PC-9 (cell line): ENCODE data around the gene PHACTR1. TPM values are rescaled to one million over a fixed set of nuclear protein-coding genes. Genes with fewer than 3 reads are reported as not detected.

Experiments used
- BruUV-seq: library from RNA; stranded (reverse); fragments of 400-500 nt; replicated peaks from 2 replicates; lab custom pipeline; 2021; lab: Mats Ljungman, UMichigan
- CTCF ChIA-PET: fragments of 300-600 bp; sonication (Branson Sonifier 250); formaldehyde crosslinking; loops from one replicate; lab custom pipeline; 2022; ENCODE audit warnings: antibody characterized with exemption; lab: Charles Lee
- POLR2A ChIA-PET: fragments of 300-600 bp; sonication (Branson Sonifier 250); formaldehyde crosslinking; loops from one replicate; lab custom pipeline; 2022; ENCODE audit warnings: antibody characterized with exemption; ENCODE audit not compliant: unreplicated experiment; lab: Charles Lee
- DNase-seq, 2 experiments: peaks; one replicate each; pipeline versions ENCODE4 v3.0.0 to v3.0.0-alpha.2; 2015 to 2022; ENCODE audit warnings: mixed read lengths in 1 of 2
- H2AFZ ChIP-seq: fragments of 200-600 bp; sonication (generic); 2 replicates; pipeline ENCODE4 v1.8.1; 2017; ENCODE audit warnings: antibody characterized with exemption
- H3F3A ChIP-seq: fragments of 200-600 bp; sonication (generic); 2 replicates; pipeline ENCODE4 v1.8.1; 2017; ENCODE audit warnings: antibody characterized with exemption, mild to moderate bottlenecking, low read depth; ENCODE audit not compliant: insufficient read depth
- H3K27ac ChIP-seq: fragments of 200-600 bp; sonication (generic); 2 replicates; pipeline ENCODE4 v1.6.1; 2016; ENCODE audit warnings: mixed run types
- H3K27me3 ChIP-seq: fragments of 200-600 bp; sonication (generic); 2 replicates; pipeline ENCODE4 v1.6.1; 2016; ENCODE audit warnings: low read depth, mixed run types; ENCODE audit not compliant: insufficient read depth
- H3K36me3 ChIP-seq: fragments of 200-600 bp; sonication (generic); 2 replicates; pipeline ENCODE4 v1.6.1; 2016; ENCODE audit warnings: low read depth, mixed run types
- H3K4me1 ChIP-seq: fragments of 200-600 bp; sonication (generic); replicated peaks from 2 replicates; pipeline ENCODE4 v1.6.1; 2016; ENCODE audit warnings: mixed run types; ENCODE audit not compliant: insufficient read depth
- H3K4me2 ChIP-seq: fragments of 200-600 bp; sonication (generic); 2 replicates; pipeline ENCODE4 v1.6.1; 2017; ENCODE audit warnings: mixed run types
- H3K4me3 ChIP-seq: fragments of 200-600 bp; sonication (generic); 2 replicates; pipeline ENCODE4 v1.6.1; 2016; ENCODE audit warnings: mixed run types
- H3K79me2 ChIP-seq: fragments of 200-600 bp; sonication (generic); 2 replicates; pipeline ENCODE4 v1.6.1; 2017; ENCODE audit warnings: low read depth, mixed run types
- H3K9me2 ChIP-seq: fragments of 200-600 bp; sonication (generic); 2 replicates; pipeline ENCODE4 v1.8.1; 2017; ENCODE audit warnings: mild to moderate bottlenecking; ENCODE audit not compliant: insufficient read depth
- H3K9me3 ChIP-seq: fragments of 200-600 bp; sonication (generic); 2 replicates; pipeline ENCODE4 v1.8.1; 2016; ENCODE audit warnings: low read depth; ENCODE audit not compliant: insufficient read depth
- H4K20me1 ChIP-seq: fragments of 200-600 bp; sonication (generic); 2 replicates; pipeline ENCODE4 v1.8.1; 2017; ENCODE audit not compliant: insufficient read depth
- CTCF ChIP-seq: fragments of 200-600 bp; sonication (generic); conservative IDR thresholded peaks from 2 replicates; pipeline ENCODE4 v1.6.1; 2017; ENCODE audit warnings: mixed run types, antibody characterized with exemption, mild to moderate bottlenecking, moderate library complexity
- EZH2 ChIP-seq: fragments of 200-600 bp; sonication (generic); IDR thresholded peaks from 2 replicates; pipeline ENCODE4 v1.8.0; 2017; ENCODE audit warnings: antibody characterized with exemption, low read depth
- intact Hi-C: fragments of 100-400 bp; cut with micrococcal nuclease; formaldehyde crosslinking; loops from one replicate; pipeline ENCODE4 v1.10.0; 2022; ENCODE audit not compliant: unreplicated experiment
- total RNA-seq: library from RNA; stranded (reverse); gene quantifications from 2 replicates; pipeline ENCODE4 v1.2.3, GENCODE V29; 2021

Gene PHACTR1
- total RNA-seq, 1 experiment from 2014 or later, result not detected

- ChIA-PET POLR2A (no interaction called here), CTCF (no interaction called here)
- H3K9me2 ChIP-seq, result no peaks in the 10 kb centered on the region
- no peaks in the 10 kb centered on the region for H3K4me1 ChIP-seq
- H3K36me3 ChIP-seq, result no peaks in the 10 kb centered on the region
- no peak for DNase-seq
- H3K79me2 ChIP-seq, result no peaks in the 10 kb centered on the region
- no TSS peak for BruUV-seq
- intact Hi-C loops, result no loop called here
- H2AFZ ChIP-seq, result no peak overlapping the region
- H3K9me3 ChIP-seq, result no peaks in the 10 kb centered on the region
- no peak overlapping the region for H3K4me3 ChIP-seq
- H4K20me1 ChIP-seq, result no peaks in the 10 kb centered on the region
- H3F3A ChIP-seq, result no peaks in the 10 kb centered on the region
- H3K27me3 ChIP-seq, result peaks cover 90% of the 10 kb centered on the region
- TF ChIP-seq CTCF (no peak), EZH2 (no peak)
- H3K4me2 ChIP-seq, result no peak overlapping the region
- no peak overlapping the region for H3K27ac ChIP-seq
Observed at GRCh38 chr6:13222048-13222447, 505.5 kb downstream of the PHACTR1 start.

DNA sequence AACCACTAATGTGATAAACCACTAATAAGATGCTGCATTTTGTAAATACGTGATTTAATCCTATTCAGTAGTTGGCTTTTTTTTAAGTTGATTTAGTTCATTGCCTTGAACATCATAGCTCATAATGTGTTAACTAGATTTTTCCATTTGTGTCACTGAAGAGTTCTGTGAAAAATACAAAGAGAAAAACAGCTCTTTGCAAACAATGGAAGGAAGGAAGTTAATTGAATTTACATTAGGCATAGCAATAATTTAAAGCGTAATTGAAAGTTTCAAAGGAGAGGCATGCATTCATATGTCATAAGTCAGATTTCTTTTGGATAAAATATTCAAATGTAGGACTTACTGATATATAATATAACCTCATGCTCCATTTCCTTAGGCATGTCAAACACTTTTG lies 509.5 kb downstream of the PHACTR1 start:
- Histone ChIP-seq H3K4me3 (no peak overlapping the region), H3K27me3 (peaks cover 78% of the 10 kb centered on the region), H3K4me2 (no peak overlapping the region), H3K9me2 (no peaks in the 10 kb centered on the region), H3K79me2 (no peaks in the 10 kb centered on the region), H3K36me3 (no peaks in the 10 kb centered on the region), H3K9me3 (no peaks in the 10 kb centered on the region), H3K4me1 (no peaks in the 10 kb centered on the region), H4K20me1 (no peaks in the 10 kb centered on the region), H3F3A (no peaks in the 10 kb centered on the region), H2AFZ (no peak overlapping the region), H3K27ac (no peak overlapping the region)
- ChIA-PET POLR2A (no interaction called here), CTCF (interaction anchor here (0.6 kb wide), 1 partner anchor 51 kb away, joined by 3 read pairs; no protein-coding TSS in a partner anchor)
- intact Hi-C loops, result no loop called here
- DNase-seq, result no peak
- no TSS peak for BruUV-seq
- no peak for TF ChIP-seq CTCF
- TF ChIP-seq EZH2, result no peak

DNA sequence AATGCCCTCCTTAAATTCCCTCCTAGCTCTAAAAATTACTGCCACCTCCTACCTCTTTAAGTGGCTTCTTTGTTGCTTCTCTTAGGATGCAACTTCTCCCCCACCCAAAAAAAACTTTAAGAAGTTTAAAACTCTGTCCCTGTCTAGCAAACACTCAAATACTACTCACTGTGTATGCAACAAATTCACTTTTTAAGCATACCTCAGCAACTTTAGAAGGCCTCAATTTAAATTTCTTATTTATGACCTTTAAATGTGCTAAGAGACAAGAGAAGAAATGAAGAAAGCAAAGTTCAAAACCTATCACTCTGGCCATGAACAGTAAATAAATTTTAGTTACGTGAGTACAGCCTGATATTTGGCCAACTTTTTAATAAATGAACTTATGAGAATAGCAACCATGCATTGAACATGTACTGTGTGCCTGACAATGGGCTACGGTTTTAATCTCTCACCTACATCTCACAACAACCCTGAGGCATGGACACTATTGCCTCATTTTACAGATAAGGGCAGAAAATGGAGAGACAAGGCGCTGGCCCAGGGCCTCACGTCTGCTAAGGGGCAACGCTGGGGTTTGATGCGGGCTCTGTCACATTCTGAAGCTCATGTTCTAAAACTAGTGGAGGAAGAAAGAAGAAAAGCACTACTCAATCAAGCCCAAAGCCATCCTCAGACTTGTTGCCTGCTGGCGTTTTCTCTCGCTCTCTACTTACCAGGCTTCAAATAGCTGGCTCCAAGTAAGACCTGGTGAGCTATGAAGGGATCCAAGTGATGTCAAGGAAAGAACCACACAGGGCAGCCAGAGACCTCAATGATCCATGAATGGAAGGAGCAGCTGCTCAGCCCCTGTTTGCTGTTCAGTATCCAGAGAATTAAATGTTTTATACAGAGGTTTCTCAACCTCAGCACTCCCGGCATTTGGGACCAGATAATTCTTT lies 512.0 kb downstream of the PHACTR1 start:
- Histone ChIP-seq H3F3A (no peaks in the 10 kb centered on the region), H3K4me3 (no peak overlapping the region), H3K36me3 (no peaks in the 10 kb centered on the region), H3K4me1 (no peaks in the 10 kb centered on the region), H3K27ac (no peak overlapping the region), H4K20me1 (no peaks in the 10 kb centered on the region), H3K79me2 (no peaks in the 10 kb centered on the region), H3K4me2 (no peak overlapping the region), H3K27me3 (peaks cover 64% of the 10 kb centered on the region), H3K9me3 (no peaks in the 10 kb centered on the region), H3K9me2 (no peaks in the 10 kb centered on the region), H2AFZ (no peak overlapping the region)
- ChIA-PET POLR2A (no interaction called here), CTCF (interaction anchor here (0.6 kb wide), 3 partner anchors 83 to 606 kb away, joined by 5 to 10 read pairs (median 5); no protein-coding TSS in a partner anchor)
- BruUV-seq, result no TSS peak
- TF ChIP-seq CTCF (no peak), EZH2 (no peak)
- DNase-seq, result no peak
- intact Hi-C loops, result loop anchor here (1.0 kb wide), 1 partner anchor 100 kb away; the partner anchor contains the start of gene TBC1D7
